H1 (cell line): ENCODE data around the gene OSGEP.

Experiments
- ATF3 ChIP-seq: IDR thresholded peaks from 2 replicates; pipeline ENCODE4 v1.6.1; 2011; ENCODE audit warnings: low read depth, mild to moderate bottlenecking, low read length; ENCODE audit not compliant: insufficient read depth
- CHD7 ChIP-seq: fragments of 300-600 bp; sonication (generic); IDR thresholded peaks from 2 replicates; pipeline ENCODE4 v1.7.1; 2012; ENCODE audit warnings: low read length, moderate library complexity, mild to moderate bottlenecking, inconsistent platforms; ENCODE audit not compliant: insufficient replicate concordance
- EGR1 ChIP-seq: IDR thresholded peaks from 2 replicates; pipeline ENCODE4 v1.6.1; 2011; ENCODE audit warnings: low read depth, low read length, borderline replicate concordance
- JUN ChIP-seq: IDR thresholded peaks from 2 replicates; pipeline ENCODE4 v1.6.1; 2011; ENCODE audit warnings: low read depth, mild to moderate bottlenecking, improper control_type of control experiment, low read length
- POLR2A ChIP-seq, 2 experiments: IDR thresholded peaks; 1 replicate in 1 of 2; 2 replicates in 1 of 2; pipeline ENCODE4 v1.6.1; 2011; ENCODE audit warnings: low read depth in 2 of 2, low read length in 2 of 2, mild to moderate bottlenecking in 2 of 2; ENCODE audit errors: control extremely low read depth in 1 of 2
- SP4 ChIP-seq: IDR thresholded peaks from 2 replicates; pipeline ENCODE4 v1.6.1; 2012; ENCODE audit warnings: low read length, inconsistent platforms
- TF ChIP-seq, protein P1 (sequence below), 3 experiments: IDR thresholded peaks; 1 replicate in 2 of 3; 2 replicates in 1 of 3; pipeline versions ENCODE4 v1.5.1 to v1.6.1; 2011; ENCODE audit warnings: low read length in 3 of 3, mild to moderate bottlenecking in 3 of 3, inconsistent platforms in 2 of 3, low read depth in 1 of 3, moderate library complexity in 1 of 3; ENCODE audit not compliant: insufficient read depth in 1 of 3; ENCODE audit errors: control extremely low read depth in 1 of 3

DNA sequence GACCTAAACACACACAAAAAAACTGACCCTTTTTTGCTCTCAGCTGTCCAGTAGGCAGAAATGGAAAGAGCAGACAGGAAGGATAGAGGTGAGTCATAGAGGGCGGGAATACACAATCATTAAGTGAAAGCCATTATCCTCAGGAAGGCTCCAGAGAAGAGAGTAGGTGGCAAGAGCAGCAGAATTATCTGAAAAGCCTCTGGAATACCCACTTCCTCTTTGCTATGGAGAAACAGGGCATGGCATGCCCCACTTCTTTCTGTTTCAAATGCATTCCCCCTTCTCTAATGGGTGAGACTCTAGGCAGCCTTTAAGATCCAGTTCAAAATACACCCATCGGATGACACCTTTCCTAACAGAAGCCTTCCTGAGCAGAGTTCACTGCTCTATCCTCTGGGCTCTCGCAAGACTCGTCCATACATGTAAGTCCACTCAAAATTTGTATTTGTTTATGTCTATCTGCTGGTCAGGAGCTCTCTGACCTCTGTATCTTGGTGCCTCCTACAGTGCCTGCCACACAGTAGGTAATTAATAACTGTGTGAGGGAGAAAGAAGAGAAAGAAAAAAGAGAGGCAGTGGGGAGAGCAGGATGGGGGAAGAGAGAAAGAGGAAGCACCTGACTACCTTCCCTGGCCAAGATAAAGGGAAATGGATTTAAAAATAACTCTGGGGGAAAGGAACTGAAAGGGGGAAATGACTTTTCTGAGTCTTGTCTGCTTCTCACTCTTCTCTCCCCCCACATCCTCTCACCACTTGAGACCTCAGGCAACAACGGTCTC is 27.2 kb downstream of the OSGEP start:
- TF ChIP-seq POLR2A (IDR thresholded peaks at IDR 0.05; ENCODE audit: control extremely low read depth in 1 of 2, low read depth in 2 of 2, low read length in 2 of 2) (no peak), JUN (no peak), SP4 (no peak), ATF3 (no peak), CHD7 (no peak), EGR1 (no peak)
- TF ChIP-seq, protein P1, sequence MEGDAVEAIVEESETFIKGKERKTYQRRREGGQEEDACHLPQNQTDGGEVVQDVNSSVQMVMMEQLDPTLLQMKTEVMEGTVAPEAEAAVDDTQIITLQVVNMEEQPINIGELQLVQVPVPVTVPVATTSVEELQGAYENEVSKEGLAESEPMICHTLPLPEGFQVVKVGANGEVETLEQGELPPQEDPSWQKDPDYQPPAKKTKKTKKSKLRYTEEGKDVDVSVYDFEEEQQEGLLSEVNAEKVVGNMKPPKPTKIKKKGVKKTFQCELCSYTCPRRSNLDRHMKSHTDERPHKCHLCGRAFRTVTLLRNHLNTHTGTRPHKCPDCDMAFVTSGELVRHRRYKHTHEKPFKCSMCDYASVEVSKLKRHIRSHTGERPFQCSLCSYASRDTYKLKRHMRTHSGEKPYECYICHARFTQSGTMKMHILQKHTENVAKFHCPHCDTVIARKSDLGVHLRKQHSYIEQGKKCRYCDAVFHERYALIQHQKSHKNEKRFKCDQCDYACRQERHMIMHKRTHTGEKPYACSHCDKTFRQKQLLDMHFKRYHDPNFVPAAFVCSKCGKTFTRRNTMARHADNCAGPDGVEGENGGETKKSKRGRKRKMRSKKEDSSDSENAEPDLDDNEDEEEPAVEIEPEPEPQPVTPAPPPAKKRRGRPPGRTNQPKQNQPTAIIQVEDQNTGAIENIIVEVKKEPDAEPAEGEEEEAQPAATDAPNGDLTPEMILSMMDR (IDR thresholded peaks at IDR 0.05; ENCODE audit: control extremely low read depth in 1 of 3, insufficient read depth in 1 of 3, low read depth in 1 of 3, low read length in 3 of 3): no peak
